GM21390 (cell line): ENCODE results near the gene KCTD11.
"Not testable (repeated sequence)": the region's sequence is repeated elsewhere in the genome, so short reads cannot be mapped to it uniquely, and the experiment has no call there.

Source experiments
- ATAC-seq: cut with Tn5 transposase; IDR thresholded peaks from one replicate; pipeline ENCODE4 v1.9.1; 2021; ENCODE audit not compliant: unreplicated experiment

KCTD11 gene

GRCh38 chr17:7343250-7343649, 8.7 kb upstream of the KCTD11 start:
- ATAC-seq = no peak

- ATAC-seq = no peak
Measured at GRCh38 chr17:7346761-7347614, 5.0 kb upstream of the KCTD11 start.

GRCh38 chr17:7347630-7348477, 4.1 kb upstream of the KCTD11 start:
- ATAC-seq = no peak

- no peak for ATAC-seq
Measured at GRCh38 chr17:7348478-7349242, 3.3 kb upstream of the KCTD11 start.

GRCh38 chr17:7352503-7352889, 534 bp downstream of the KCTD11 start:
- no peak for ATAC-seq

GRCh38 chr17:7352910-7353635, 1.1 kb downstream of the KCTD11 start:
- ATAC-seq = no peak

GRCh38 chr17:7354262-7354843, 2.4 kb downstream of the KCTD11 start:
- ATAC-seq = no peak

- no peak for ATAC-seq
Measured at GRCh38 chr17:7355053-7355452, 3.1 kb downstream of the KCTD11 start, which contains the start of gene TMEM95. Gene TMEM95, plus strand, starts transcription at chr17:7355156. Its CDS starts 49 bp downstream, at chr17:7355205.

- ATAC-seq = no peak
Measured at GRCh38 chr17:7355573-7355972, 3.6 kb downstream of the KCTD11 start.

- no peak for ATAC-seq
Measured at GRCh38 chr17:7356072-7356549, 4.1 kb downstream of the KCTD11 start.

- ATAC-seq = no peak
Measured at GRCh38 chr17:7356756-7357155, 4.8 kb downstream of the KCTD11 start.

- ATAC-seq = no peak
Measured at GRCh38 chr17:7357381-7357780, 5.4 kb downstream of the KCTD11 start.

GRCh38 chr17:7361906-7362305, 9.9 kb downstream of the KCTD11 start:
- no peak for ATAC-seq

- ATAC-seq = no peak
Measured at GRCh38 chr17:7363311-7363710, 11.3 kb downstream of the KCTD11 start.

- ATAC-seq = not testable (repeated sequence)
Measured at GRCh38 chr17:7365963-7366362, 14.0 kb downstream of the KCTD11 start.

GRCh38 chr17:7367083-7367482, 15.1 kb downstream of the KCTD11 start:
- ATAC-seq = no peak

GRCh38 chr17:7367918-7368598, 16.1 kb downstream of the KCTD11 start:
- ATAC-seq = no peak

GRCh38 chr17:7368599-7368994, 16.6 kb downstream of the KCTD11 start:
- not testable (repeated sequence) for ATAC-seq

GRCh38 chr17:7369825-7370224, 17.9 kb downstream of the KCTD11 start:
- no peak for ATAC-seq
